GM23338 (cell line): Measurements from ENCODE around the gene KCNIP1. TPM values are rescaled to one million over a fixed set of nuclear protein-coding genes. Genes with fewer than 3 reads are reported as not detected.

Experiments
- ATAC-seq: fragments of 200-7000 bp; cut with Tn5 transposase; 3 replicates; pipeline ENCODE4 v1.9.1; 2020
- DNase-seq: peaks from one replicate; pipeline ENCODE4 v3.0.0-alpha.2; 2015; ENCODE audit warnings: low spot score
- H2AFZ ChIP-seq: fragments of 200-600 bp; sonication (generic); 2 replicates; pipeline ENCODE4 v1.8.0; 2016; ENCODE audit warnings: antibody characterized with exemption, mild to moderate bottlenecking, moderate library complexity
- H3F3A ChIP-seq: fragments of 200-600 bp; sonication (generic); replicated peaks from 2 replicates; pipeline ENCODE4 v1.8.0; 2017; ENCODE audit warnings: antibody characterized with exemption, mixed run types, low read depth
- H3K27ac ChIP-seq: fragments of 200-600 bp; sonication (generic); 2 replicates; pipeline ENCODE4 v1.6.1; 2016; ENCODE audit warnings: low read depth
- H3K27me3 ChIP-seq: fragments of 200-600 bp; sonication (generic); 2 replicates; pipeline ENCODE4 v1.8.0; 2016; ENCODE audit warnings: mild to moderate bottlenecking, mixed run types, moderate library complexity; ENCODE audit not compliant: insufficient read depth
- H3K36me3 ChIP-seq: fragments of 200-600 bp; sonication (generic); 2 replicates; pipeline ENCODE4 v1.8.0; 2016; ENCODE audit warnings: mild to moderate bottlenecking; ENCODE audit not compliant: insufficient read depth
- H3K4me1 ChIP-seq: fragments of 200-600 bp; sonication (generic); 2 replicates; pipeline ENCODE4 v1.8.0; 2016; ENCODE audit warnings: mild to moderate bottlenecking, moderate library complexity; ENCODE audit not compliant: insufficient read depth
- H3K4me2 ChIP-seq: fragments of 200-600 bp; sonication (generic); 2 replicates; pipeline ENCODE4 v1.7.1; 2017; ENCODE audit warnings: mixed run types
- H3K4me3 ChIP-seq: fragments of 200-600 bp; sonication (generic); 2 replicates; pipeline ENCODE4 v1.6.1; 2016; ENCODE audit warnings: mixed run types
- H3K79me2 ChIP-seq: fragments of 200-600 bp; sonication (generic); replicated peaks from 2 replicates; pipeline ENCODE4 v1.8.0; 2017; ENCODE audit warnings: mild to moderate bottlenecking; ENCODE audit not compliant: insufficient read depth
- H3K9me2 ChIP-seq: fragments of 200-600 bp; sonication (generic); 2 replicates; pipeline ENCODE4 v1.8.0; 2017; ENCODE audit not compliant: insufficient read depth
- H4K20me1 ChIP-seq: fragments of 200-600 bp; sonication (generic); replicated peaks from 2 replicates; pipeline ENCODE4 v1.8.0; 2017; ENCODE audit warnings: mild to moderate bottlenecking; ENCODE audit not compliant: insufficient read depth
- H3K27ac Mint-ChIP-seq: 2 replicates; pipeline ENCODE4 v1.8.0; 2020; ENCODE audit warnings: inconsistent platforms, mild to moderate bottlenecking, moderate library complexity, mixed read lengths
- H3K27me3 Mint-ChIP-seq: 3 replicates; pipeline ENCODE4 v1.8.0; 2022; ENCODE audit warnings: low read depth, mild to moderate bottlenecking, moderate library complexity, mixed read lengths, inconsistent platforms; ENCODE audit not compliant: insufficient read depth, poor library complexity
- H3K36me3 Mint-ChIP-seq: 3 replicates; pipeline ENCODE4 v1.8.0; 2021; ENCODE audit warnings: low read depth, mild to moderate bottlenecking, inconsistent platforms, moderate library complexity, mixed read lengths
- H3K4me1 Mint-ChIP-seq: 3 replicates; pipeline ENCODE4 v1.8.0; 2020; ENCODE audit warnings: mild to moderate bottlenecking, inconsistent platforms, mixed read lengths
- H3K4me3 Mint-ChIP-seq: 3 replicates; pipeline ENCODE4 v1.8.0; 2021; ENCODE audit warnings: moderate library complexity, mild to moderate bottlenecking, inconsistent platforms, mixed read lengths
- H3K9me3 Mint-ChIP-seq: 3 replicates; pipeline ENCODE4 v1.8.0; 2020; ENCODE audit warnings: moderate library complexity, mild to moderate bottlenecking, inconsistent platforms, mixed read lengths
- CREB1 ChIP-seq: fragments of 250-450 bp; sonication (Bioruptor Pico); IDR thresholded peaks from 2 replicates; pipeline ENCODE4 v1.5.0; 2020; ENCODE audit warnings: low read depth, mild to moderate bottlenecking, moderate library complexity
- ETS1 ChIP-seq: IDR thresholded peaks from 2 replicates; pipeline ENCODE4 v1.6.1; 2016; ENCODE audit warnings: antibody characterized with exemption
- EZH2 ChIP-seq: fragments of 200-600 bp; sonication (generic); IDR thresholded peaks from one replicate; pipeline ENCODE4 v1.8.0; 2017; ENCODE audit warnings: antibody characterized with exemption, mild to moderate bottlenecking, low read depth; ENCODE audit not compliant: unreplicated experiment
- EZH2phosphoT487 ChIP-seq: fragments of 200-600 bp; sonication (generic); IDR thresholded peaks from one replicate; pipeline ENCODE4 v1.8.1; 2018; ENCODE audit warnings: antibody characterized with exemption; ENCODE audit not compliant: unreplicated experiment
- JUNB ChIP-seq: IDR thresholded peaks from one replicate; pipeline ENCODE4 v1.6.1; 2016; ENCODE audit warnings: antibody characterized with exemption; ENCODE audit not compliant: unreplicated experiment
- NANOG ChIP-seq: IDR thresholded peaks from 2 replicates; pipeline ENCODE4 v1.6.1; 2016; ENCODE audit warnings: antibody characterized with exemption, borderline replicate concordance
- POLR2AphosphoS5 ChIP-seq: IDR thresholded peaks from 2 replicates; pipeline ENCODE4 v1.6.1; 2016; ENCODE audit warnings: antibody characterized with exemption, low read depth
- REST ChIP-seq: IDR thresholded peaks from one replicate; pipeline ENCODE4 v1.6.1; 2018; ENCODE audit warnings: antibody characterized with exemption; ENCODE audit not compliant: unreplicated experiment
- STAT1 ChIP-seq: IDR thresholded peaks from one replicate; pipeline ENCODE4 v1.6.1; 2016; ENCODE audit warnings: antibody characterized with exemption; ENCODE audit not compliant: unreplicated experiment
- ZNF114 ChIP-seq: fragments of 250-450 bp; sonication (Bioruptor Pico); IDR thresholded peaks from 2 replicates; pipeline ENCODE4 v1.5.0; 2020; ENCODE audit warnings: mild to moderate bottlenecking, moderate library complexity
- ZNF331 ChIP-seq: fragments of 250-450 bp; sonication (Bioruptor Pico); IDR thresholded peaks from 2 replicates; pipeline ENCODE4 v1.5.0; 2020; ENCODE audit warnings: low read depth, mild to moderate bottlenecking, moderate library complexity
- polyA plus RNA-seq: library from polyadenylated mRNA; unstranded; fragments of >200 nt; fragmentation: Nextera tagmentation; extraction: Ambion mirVana; gene quantifications from 2 replicates; pipeline ENCODE4 v1.2.1, GENCODE V29; 2016
- total RNA-seq: library from RNA; depleted of rRNA; stranded (reverse); fragments of >200 nt; shearing (Covaris generic); gene quantifications from 2 replicates; pipeline ENCODE4 v1.2.3, GENCODE V29; 2014
- TF ChIP-seq, protein P1 (sequence below): fragments of 250-450 bp; sonication (Bioruptor Pico); IDR thresholded peaks from 2 replicates; pipeline ENCODE4 v1.5.0; 2020; ENCODE audit warnings: mild to moderate bottlenecking, moderate library complexity
- TF ChIP-seq, protein P2 (sequence below), 2 experiments: fragments of 200-600 bp in 1 of 2; sonication (generic) in 1 of 2; conservative IDR thresholded peaks; 2 replicates each; pipeline versions ENCODE4 v1.5.1 to v1.6.1; 2016 to 2017; ENCODE audit warnings: antibody characterized with exemption in 2 of 2, low read depth in 2 of 2, mild to moderate bottlenecking in 2 of 2, moderate library complexity in 1 of 2

Gene KCNIP1
- total and polyA plus RNA-seq, 2 experiments from 2014 or later = 0.31 to 0.87 TPM

GRCh38 chr5:170484847-170485615, 18.8 kb upstream of the KCNIP1 start:
- H3K9me2 ChIP-seq = no peaks in the 10 kb centered on the region; the same call in 1 of the 2 replicates
- no peaks in the 10 kb centered on the region for H3F3A ChIP-seq
- H3K4me1 Mint-ChIP-seq = peaks cover 10% of the 10 kb centered on the region
- peaks cover 8% of the 10 kb centered on the region for H3K27me3 Mint-ChIP-seq
- DNase-seq (no peak), ATAC-seq (no peak)
- H3K4me3 Mint-ChIP-seq = no peak overlapping the region
- H3K36me3 ChIP-seq = no peaks in the 10 kb centered on the region
- no peaks in the 10 kb centered on the region for H3K79me2 ChIP-seq
- H3K9me3 Mint-ChIP-seq = no peaks in the 10 kb centered on the region; the same call in 2 of the 3 replicates
- no peak overlapping the region for H3K4me3 ChIP-seq
- no peak overlapping the region for H3K4me2 ChIP-seq
- H2AFZ ChIP-seq = peak overlapping the region; percentile 59
- TF ChIP-seq CREB1 = no peak
- TF ChIP-seq ZNF114 = no peak
- TF ChIP-seq POLR2AphosphoS5 = no peak
- TF ChIP-seq REST = no peak
- TF ChIP-seq, protein P1, sequence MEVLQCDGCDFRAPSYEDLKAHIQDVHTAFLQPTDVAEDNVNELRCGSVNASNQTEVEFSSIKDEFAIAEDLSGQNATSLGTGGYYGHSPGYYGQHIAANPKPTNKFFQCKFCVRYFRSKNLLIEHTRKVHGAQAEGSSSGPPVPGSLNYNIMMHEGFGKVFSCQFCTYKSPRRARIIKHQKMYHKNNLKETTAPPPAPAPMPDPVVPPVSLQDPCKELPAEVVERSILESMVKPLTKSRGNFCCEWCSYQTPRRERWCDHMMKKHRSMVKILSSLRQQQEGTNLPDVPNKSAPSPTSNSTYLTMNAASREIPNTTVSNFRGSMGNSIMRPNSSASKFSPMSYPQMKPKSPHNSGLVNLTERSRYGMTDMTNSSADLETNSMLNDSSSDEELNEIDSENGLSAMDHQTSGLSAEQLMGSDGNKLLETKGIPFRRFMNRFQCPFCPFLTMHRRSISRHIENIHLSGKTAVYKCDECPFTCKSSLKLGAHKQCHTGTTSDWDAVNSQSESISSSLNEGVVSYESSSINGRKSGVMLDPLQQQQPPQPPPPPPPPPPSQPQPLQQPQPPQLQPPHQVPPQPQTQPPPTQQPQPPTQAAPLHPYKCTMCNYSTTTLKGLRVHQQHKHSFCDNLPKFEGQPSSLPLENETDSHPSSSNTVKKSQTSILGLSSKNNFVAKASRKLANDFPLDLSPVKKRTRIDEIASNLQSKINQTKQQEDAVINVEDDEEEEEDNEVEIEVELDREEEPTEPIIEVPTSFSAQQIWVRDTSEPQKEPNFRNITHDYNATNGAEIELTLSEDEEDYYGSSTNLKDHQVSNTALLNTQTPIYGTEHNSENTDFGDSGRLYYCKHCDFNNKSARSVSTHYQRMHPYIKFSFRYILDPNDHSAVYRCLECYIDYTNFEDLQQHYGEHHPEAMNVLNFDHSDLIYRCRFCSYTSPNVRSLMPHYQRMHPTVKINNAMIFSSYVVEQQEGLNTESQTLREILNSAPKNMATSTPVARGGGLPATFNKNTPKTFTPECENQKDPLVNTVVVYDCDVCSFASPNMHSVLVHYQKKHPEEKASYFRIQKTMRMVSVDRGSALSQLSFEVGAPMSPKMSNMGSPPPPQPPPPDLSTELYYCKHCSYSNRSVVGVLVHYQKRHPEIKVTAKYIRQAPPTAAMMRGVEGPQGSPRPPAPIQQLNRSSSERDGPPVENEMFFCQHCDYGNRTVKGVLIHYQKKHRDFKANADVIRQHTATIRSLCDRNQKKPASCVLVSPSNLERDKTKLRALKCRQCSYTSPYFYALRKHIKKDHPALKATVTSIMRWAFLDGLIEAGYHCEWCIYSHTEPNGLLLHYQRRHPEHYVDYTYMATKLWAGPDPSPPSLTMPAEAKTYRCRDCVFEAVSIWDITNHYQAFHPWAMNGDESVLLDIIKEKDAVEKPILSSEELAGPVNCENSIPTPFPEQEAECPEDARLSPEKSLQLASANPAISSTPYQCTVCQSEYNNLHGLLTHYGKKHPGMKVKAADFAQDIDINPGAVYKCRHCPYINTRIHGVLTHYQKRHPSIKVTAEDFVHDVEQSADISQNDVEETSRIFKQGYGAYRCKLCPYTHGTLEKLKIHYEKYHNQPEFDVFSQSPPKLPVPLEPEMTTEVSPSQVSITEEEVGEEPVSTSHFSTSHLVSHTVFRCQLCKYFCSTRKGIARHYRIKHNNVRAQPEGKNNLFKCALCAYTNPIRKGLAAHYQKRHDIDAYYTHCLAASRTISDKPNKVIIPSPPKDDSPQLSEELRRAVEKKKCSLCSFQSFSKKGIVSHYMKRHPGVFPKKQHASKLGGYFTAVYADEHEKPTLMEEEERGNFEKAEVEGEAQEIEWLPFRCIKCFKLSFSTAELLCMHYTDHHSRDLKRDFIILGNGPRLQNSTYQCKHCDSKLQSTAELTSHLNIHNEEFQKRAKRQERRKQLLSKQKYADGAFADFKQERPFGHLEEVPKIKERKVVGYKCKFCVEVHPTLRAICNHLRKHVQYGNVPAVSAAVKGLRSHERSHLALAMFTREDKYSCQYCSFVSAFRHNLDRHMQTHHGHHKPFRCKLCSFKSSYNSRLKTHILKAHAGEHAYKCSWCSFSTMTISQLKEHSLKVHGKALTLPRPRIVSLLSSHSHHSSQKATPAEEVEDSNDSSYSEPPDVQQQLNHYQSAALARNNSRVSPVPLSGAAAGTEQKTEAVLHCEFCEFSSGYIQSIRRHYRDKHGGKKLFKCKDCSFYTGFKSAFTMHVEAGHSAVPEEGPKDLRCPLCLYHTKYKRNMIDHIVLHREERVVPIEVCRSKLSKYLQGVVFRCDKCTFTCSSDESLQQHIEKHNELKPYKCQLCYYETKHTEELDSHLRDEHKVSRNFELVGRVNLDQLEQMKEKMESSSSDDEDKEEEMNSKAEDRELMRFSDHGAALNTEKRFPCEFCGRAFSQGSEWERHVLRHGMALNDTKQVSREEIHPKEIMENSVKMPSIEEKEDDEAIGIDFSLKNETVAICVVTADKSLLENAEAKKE (CRISPR knock-in tag) = no peak
- TF ChIP-seq STAT1 = no peak
- no peak for TF ChIP-seq ZNF331 (CRISPR knock-in tag)
- TF ChIP-seq, protein P2, sequence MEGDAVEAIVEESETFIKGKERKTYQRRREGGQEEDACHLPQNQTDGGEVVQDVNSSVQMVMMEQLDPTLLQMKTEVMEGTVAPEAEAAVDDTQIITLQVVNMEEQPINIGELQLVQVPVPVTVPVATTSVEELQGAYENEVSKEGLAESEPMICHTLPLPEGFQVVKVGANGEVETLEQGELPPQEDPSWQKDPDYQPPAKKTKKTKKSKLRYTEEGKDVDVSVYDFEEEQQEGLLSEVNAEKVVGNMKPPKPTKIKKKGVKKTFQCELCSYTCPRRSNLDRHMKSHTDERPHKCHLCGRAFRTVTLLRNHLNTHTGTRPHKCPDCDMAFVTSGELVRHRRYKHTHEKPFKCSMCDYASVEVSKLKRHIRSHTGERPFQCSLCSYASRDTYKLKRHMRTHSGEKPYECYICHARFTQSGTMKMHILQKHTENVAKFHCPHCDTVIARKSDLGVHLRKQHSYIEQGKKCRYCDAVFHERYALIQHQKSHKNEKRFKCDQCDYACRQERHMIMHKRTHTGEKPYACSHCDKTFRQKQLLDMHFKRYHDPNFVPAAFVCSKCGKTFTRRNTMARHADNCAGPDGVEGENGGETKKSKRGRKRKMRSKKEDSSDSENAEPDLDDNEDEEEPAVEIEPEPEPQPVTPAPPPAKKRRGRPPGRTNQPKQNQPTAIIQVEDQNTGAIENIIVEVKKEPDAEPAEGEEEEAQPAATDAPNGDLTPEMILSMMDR (conservative IDR thresholded peaks at IDR 0.05; ENCODE audit: low read depth in 2 of 2) = no peak
- TF ChIP-seq EZH2 = no peak
- TF ChIP-seq ETS1 = no peak
- TF ChIP-seq EZH2phosphoT487 = no peak
- TF ChIP-seq JUNB = no peak
- TF ChIP-seq NANOG = no peak
- no peaks in the 10 kb centered on the region for H3K36me3 Mint-ChIP-seq
- H3K27ac ChIP-seq = no peak overlapping the region
- H4K20me1 ChIP-seq = no peaks in the 10 kb centered on the region
- no peaks in the 10 kb centered on the region for H3K27me3 ChIP-seq
- no peak overlapping the region for H3K27ac Mint-ChIP-seq
- H3K4me1 ChIP-seq = no peaks in the 10 kb centered on the region
